ENCODE results near the gene RASA3. TPM values are rescaled to one million over a fixed set of nuclear protein-coding genes. Genes with fewer than 3 reads are reported as not detected.

Gene RASA3
- polyA plus RNA-seq, 1 donor from 2014 or later = 8.5 TPM

- Histone ChIP-seq H2AFZ (ENCODE audit: low read depth, low read length) (no peak overlapping the region), H3K27ac (ENCODE audit: low read length) (no peak overlapping the region), H3K36me3 (ENCODE audit: insufficient read depth, low read length) (no peaks in the 10 kb centered on the region), H3K9me3 (ENCODE audit: low read length) (no peaks in the 10 kb centered on the region), H3F3A (ENCODE audit: insufficient read depth, low read length, poor library complexity, severe bottlenecking) (no peaks in the 10 kb centered on the region), H4K20me1 (ENCODE audit: insufficient read depth) (no peaks in the 10 kb centered on the region), H3K9ac (ENCODE audit: low read length) (no peak overlapping the region), H3K27me3 (ENCODE audit: insufficient read depth, low read depth, low read length) (no peaks in the 10 kb centered on the region), H3K79me2 (replicated peaks; ENCODE audit: insufficient read depth, low read length) (no peaks in the 10 kb centered on the region), H3K4me3 (ENCODE audit: low read length) (no peak overlapping the region), H3K4me2 (ENCODE audit: low read length) (no peak overlapping the region), H3K9me2 (ENCODE audit: insufficient read depth, low read length) (no peaks in the 10 kb centered on the region)
- no peak for TF ChIP-seq POLR2AphosphoS5 (IDR thresholded peaks at IDR 0.05)
- TF ChIP-seq RAD21 (conservative IDR thresholded peaks at IDR 0.05) = no peak
- no peak for TF ChIP-seq EP300 (conservative IDR thresholded peaks at IDR 0.05; ENCODE audit: poor library complexity, severe bottlenecking)
- TF ChIP-seq CTCF (IDR thresholded peaks at IDR 0.05; ENCODE audit: poor library complexity, severe bottlenecking) = no peak
- no peak for TF ChIP-seq MXI1 (conservative IDR thresholded peaks at IDR 0.05; ENCODE audit: poor library complexity, severe bottlenecking)
- TF ChIP-seq REST (IDR thresholded peaks at IDR 0.05; ENCODE audit: borderline replicate concordance) = no peak
These were observed 150.1 kb downstream of the RASA3 start for GRCh38 chr13:113982296-113982661.

- no peak overlapping the region for H3K9ac ChIP-seq (ENCODE audit: low read length)
- H4K20me1 ChIP-seq (ENCODE audit: insufficient read depth) = no peaks in the 10 kb centered on the region
- no peaks in the 10 kb centered on the region for H3K79me2 ChIP-seq (replicated peaks; ENCODE audit: insufficient read depth, low read length)
- no peaks in the 10 kb centered on the region for H3F3A ChIP-seq (ENCODE audit: insufficient read depth, low read length, poor library complexity, severe bottlenecking)
- H3K9me2 ChIP-seq (ENCODE audit: insufficient read depth, low read length) = no peaks in the 10 kb centered on the region
- no peak for TF ChIP-seq EP300 (conservative IDR thresholded peaks at IDR 0.05; ENCODE audit: poor library complexity, severe bottlenecking)
- TF ChIP-seq REST (IDR thresholded peaks at IDR 0.05; ENCODE audit: borderline replicate concordance) = no peak
- no peak for TF ChIP-seq RAD21 (conservative IDR thresholded peaks at IDR 0.05)
- TF ChIP-seq CTCF (IDR thresholded peaks at IDR 0.05; ENCODE audit: poor library complexity, severe bottlenecking) = no peak
- no peak for TF ChIP-seq EZH2 (IDR thresholded peaks at IDR 0.05; ENCODE audit: borderline replicate concordance, insufficient read depth, low read length, poor library complexity, severe bottlenecking)
- TF ChIP-seq SMC3 (conservative IDR thresholded peaks at IDR 0.05; ENCODE audit: poor library complexity) = no peak
- TF ChIP-seq TAF1 (IDR thresholded peaks at IDR 0.05; ENCODE audit: low read depth) = no peak
- no peak for TF ChIP-seq POLR2AphosphoS5 (IDR thresholded peaks at IDR 0.05)
- no peak for TF ChIP-seq MXI1 (conservative IDR thresholded peaks at IDR 0.05; ENCODE audit: poor library complexity, severe bottlenecking)
- H3K27ac ChIP-seq (ENCODE audit: low read length) = no peak overlapping the region
- no peaks in the 10 kb centered on the region for H3K9me3 ChIP-seq (ENCODE audit: low read length)
- H3K4me3 ChIP-seq (ENCODE audit: low read length) = no peak overlapping the region
- H2AFZ ChIP-seq (ENCODE audit: low read depth, low read length) = no peak overlapping the region
- H3K27me3 ChIP-seq (ENCODE audit: insufficient read depth, low read depth, low read length) = no peaks in the 10 kb centered on the region
- no peak overlapping the region for H3K4me2 ChIP-seq (ENCODE audit: low read length)
- H3K36me3 ChIP-seq (ENCODE audit: insufficient read depth, low read length) = no peaks in the 10 kb centered on the region
These were observed 150.7 kb downstream of the RASA3 start for GRCh38 chr13:113981611-113982295.
